Umbilical cord (tissue), 2 donors: ENCODE results near the gene ABCG2. TPM values are rescaled to one million over a fixed set of nuclear protein-coding genes. Genes with fewer than 3 reads are reported as not detected.
A peak's percentile ranks its signal among the peaks of the same experiment; 100 is the strongest.

ENCODE experiments used
- DNase-seq: peaks from one replicate; pipeline ENCODE4 v3.0.0-alpha.2; 2015; ENCODE audit warnings: low spot score
- total RNA-seq: library from RNA; depleted of rRNA; stranded (reverse); fragments of >200 nt; gene quantifications from one replicate; pipeline ENCODE4 v1.2.3, GENCODE V29; 2014; ENCODE audit warnings: low replicate concordance; ENCODE audit not compliant: insufficient read depth

Gene ABCG2
- total RNA-seq, 1 donor from 2014 or later, result 9.1 TPM

DNA sequence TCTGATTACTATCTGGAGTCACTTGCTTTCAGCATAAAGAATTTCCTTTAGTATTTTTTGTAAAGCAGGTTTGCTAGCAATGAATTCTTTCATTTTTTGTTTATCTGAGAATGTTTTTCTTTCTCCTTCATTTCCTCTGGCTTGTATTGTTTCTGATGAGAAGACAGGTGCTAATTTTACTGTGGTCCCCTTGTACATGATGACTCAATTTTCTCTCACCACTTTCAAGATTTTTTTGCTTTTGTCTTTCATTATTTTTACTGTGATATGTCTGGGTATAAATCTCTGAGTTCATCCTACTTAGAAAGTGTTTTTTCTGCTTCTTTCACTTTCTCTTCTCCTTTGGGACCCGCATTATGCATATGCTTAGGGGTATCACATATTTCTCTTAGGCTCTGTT is 88.4 kb downstream of the ABCG2 start:
- no peak for DNase-seq

DNA sequence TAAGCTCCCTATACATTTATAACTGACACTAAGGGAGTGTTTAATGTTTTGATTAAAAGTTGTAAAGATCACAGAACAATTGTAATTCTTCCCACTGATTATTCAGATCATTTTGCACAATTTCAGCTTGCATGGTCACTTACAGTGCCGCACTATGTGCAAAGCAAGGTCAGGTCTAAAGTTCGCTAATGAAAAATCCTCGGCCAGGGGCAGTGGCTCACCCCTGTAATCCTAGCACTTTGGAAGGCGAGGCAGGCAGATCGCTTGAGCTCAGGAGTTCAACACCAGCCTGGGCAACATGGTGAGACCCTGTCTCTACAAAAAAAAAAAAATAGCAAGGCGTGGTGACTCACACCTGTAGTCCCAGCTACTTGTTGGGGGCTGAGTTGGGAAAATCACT is 94.0 kb downstream of the ABCG2 start:
- no peak for DNase-seq

DNA sequence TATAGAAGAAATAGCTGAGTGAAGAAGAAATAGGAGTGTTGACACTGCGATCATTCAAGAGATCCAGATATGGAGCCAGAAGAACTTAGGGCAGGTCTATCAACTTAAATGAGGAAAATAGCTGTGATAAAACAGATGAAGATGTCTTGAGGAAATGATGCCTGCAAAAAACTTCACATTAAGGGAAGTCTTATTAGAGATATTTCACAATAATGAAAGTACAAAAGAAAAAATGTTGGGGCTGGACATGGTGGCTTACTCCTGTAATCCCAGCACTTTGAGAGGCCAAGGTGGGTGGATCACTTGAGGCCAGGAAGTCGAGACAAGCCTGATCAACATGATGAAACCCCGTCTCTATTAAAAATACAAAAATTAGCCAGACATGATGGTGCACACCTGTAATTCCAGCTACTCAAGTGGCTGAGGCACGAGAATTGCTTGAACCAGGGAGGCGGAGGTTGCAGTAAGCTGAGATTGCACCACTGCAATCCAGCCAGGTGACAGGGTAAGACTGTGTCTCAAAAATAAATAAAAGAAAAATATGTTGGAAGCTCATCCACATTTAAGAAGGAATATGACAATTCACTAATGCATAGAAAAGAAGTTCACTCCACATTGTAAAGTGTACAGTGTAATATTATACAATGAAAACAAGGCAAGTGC is 94.7 kb downstream of the ABCG2 start:
- DNase-seq, result no peak

DNA sequence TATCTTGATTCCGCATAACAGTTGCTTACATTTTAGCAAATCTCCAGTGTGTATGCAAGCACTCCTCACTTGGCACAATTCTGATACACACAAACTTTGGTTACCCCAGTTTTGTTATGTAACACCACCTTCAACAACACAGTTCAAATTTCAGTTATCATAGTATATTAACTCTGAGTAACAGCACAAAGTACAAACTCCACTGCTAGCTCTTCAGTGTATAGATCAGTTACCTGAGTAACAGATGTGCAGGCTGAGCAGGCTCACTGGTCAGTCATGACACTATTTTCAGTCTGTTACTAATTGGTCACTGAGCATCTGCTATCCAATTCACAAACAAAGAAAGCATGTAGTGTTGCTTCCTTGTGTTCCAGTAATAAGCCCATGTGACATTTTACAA is 95.6 kb downstream of the ABCG2 start:
- DNase-seq, result no peak

- no peak for DNase-seq
Observed at GRCh38 chr4:88062311-88062710, 96.1 kb downstream of the ABCG2 start.

DNA sequence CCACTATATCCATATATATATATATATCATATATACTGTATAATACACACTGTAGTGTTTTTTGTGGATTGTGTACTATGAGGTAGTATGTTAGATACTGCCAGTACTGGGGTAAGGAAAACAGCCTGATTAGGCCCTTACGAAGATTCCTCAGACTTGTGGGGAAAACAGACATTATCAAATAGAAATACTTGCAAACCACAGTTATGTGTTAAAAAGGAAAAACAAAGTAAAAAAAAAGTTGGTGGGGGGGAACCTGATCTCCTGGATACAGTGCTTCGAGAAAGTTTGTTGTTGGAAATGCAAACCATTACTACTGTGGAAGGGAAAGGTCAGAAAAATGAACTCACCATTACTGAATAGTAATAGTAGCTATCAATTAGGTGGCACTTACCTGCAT is 98.0 kb downstream of the ABCG2 start:
- no peak for DNase-seq

DNA sequence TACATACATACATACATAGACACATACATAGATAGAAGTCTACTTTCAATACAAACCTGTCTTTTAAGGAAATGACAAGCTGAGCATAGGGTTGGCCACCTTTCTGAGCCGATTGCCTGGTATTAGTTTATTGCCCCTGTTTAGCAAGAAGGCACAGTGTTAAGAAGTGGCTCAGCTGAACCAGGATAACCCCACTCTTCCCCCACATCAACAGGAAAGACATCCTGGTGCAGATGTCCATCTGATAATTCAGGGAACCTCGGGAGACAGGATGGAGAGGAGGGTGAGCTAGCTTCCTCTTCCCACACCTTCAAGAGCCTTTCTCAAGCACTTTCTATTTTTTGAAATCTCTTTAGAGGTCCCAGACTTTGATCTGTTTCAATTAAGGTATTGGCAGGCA is 98.7 kb downstream of the ABCG2 start:
- DNase-seq, result no peak

DNA sequence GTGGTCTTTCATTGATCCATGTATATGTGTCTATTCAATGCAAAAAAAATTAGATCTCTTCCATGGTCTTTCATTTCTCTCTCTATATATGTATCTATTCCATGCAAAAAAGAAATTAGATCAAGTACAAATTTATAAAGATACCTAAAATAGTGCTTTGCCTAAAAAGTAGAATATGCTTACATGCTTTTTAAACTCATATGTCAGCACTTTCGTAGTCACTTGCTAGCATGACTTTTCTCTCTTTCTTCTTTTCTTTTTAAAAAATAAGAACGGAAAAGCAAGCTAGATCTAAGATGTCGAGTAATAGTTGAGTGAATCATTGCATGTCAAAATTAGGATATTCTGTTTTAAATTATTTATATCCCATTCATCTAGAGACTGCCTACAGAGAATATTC is 100.1 kb downstream of the ABCG2 start:
- no peak for DNase-seq

DNA sequence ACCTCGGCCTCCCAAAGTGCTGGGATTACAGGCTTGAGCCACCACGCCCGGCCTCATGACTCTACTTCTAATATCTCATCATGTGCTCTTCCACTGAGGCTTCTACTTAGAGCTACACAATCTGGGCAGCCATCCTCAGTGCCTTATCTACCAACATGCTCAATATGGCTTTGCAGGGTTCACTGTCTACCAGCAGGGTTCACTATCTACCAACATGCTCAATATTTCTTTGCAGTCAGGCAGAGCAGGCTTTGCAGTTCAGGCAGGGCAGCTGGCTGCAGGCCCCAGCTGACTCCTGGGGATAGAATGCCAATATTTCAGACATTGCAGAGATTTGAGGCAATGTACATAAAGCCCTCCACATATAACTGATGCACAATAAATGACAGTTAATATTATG is 103.5 kb downstream of the ABCG2 start:
- peak; percentile 41 for DNase-seq

GRCh38 chr4:88054229-88054628 is 104.2 kb downstream of the ABCG2 start:
- DNase-seq, result no peak

GRCh38 chr4:88045021-88045420 is 113.4 kb downstream of the ABCG2 start:
- no peak for DNase-seq

DNA sequence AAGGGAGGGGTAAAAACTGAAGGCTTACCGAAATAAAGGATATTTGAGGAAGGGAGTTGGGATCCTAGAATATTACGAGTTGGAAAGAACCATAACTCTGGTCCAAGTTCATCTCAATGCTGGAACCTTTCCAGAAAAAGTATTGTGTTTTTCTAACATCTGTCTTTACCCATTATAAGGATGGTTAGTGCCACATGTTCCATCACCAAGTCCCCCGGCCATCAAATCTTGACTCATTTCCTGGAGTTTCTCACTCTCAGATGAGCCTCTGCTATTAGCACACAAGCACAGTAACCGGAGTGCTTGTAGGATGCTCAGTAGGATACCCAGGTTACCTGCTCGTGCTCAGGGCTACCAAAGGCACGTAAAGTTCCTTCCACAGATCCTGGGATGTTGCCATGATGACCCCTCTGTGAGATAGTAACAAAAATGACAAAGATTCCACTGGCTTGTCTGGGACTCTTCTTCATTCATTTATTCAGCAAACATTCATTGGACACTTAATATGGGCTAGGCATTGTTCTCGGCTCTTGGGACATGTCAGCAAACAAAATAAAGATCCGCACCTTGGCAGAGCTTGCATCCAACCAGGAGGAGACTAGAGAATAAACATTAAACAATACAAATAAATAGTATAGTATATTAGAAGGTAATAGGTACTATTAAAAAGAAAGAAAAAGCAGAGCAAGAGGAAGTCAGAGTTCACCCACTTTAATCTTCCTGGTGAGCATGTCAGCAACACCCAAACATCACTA is 114.7 kb downstream of the ABCG2 start:
- no peak for DNase-seq

GRCh38 chr4:88043001-88043400 is 115.4 kb downstream of the ABCG2 start:
- no peak for DNase-seq

GRCh38 chr4:88041626-88042025 is 116.8 kb downstream of the ABCG2 start:
- DNase-seq, result no peak

DNA sequence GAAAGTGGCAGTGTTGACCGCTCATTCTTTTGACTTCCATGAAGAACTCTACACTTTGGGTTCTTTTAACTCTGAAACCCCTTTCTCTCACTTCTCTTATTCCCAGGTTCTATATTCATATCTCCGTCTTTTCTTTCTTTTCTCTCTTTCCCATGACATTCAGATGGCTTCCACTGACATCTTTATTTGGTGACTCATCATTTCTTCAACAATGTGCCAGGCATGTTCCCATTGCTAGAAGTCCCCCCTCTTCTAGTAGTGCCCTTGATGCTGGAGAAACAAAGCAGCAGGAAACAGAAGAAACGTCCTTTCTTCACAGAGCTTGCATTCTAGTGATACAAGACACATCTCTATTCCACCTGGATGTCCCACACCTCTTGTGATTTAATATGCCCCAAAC is 117.7 kb downstream of the ABCG2 start:
- DNase-seq, result no peak

Other genes with a start within 250 kb of the ABCG2 start
- 1,479 TPM for gene SPP1, start 182.9 kb downstream of the ABCG2 start, total RNA-seq
- 70.3 TPM for gene PKD2, start 151.0 kb downstream of the ABCG2 start, total RNA-seq
- 36.8 TPM for gene PPM1K, start 125.9 kb upstream of the ABCG2 start, total RNA-seq
- gene HERC6, start 220.2 kb upstream of the ABCG2 start, total RNA-seq, result 21.7 TPM